GM18909 (cell line): Measurements from ENCODE around the gene HTR4.

Experiments used
- ATAC-seq: cut with Tn5 transposase; IDR thresholded peaks from one replicate; pipeline ENCODE4 v1.9.1; 2021; ENCODE audit warnings: mild to moderate bottlenecking; ENCODE audit not compliant: unreplicated experiment, poor library complexity

HTR4 gene

DNA sequence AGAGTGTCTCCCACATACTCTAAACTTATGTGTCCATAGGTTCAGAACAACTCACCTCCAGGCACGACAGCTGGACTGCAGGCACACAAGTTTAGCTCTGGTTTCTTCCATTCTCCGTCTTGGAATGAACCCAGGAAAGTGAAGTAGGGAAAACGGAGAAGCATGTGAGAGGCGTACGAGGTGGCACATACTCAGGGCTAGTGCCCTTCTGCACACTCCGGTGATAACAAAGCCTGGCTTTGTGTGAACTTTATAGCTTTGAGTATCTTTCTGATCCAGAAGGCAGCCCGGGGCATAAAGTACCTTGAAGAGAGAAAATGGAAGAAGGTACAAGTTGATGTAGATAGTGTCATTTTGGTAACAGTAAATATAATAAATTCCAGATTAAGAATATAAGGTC, 11.1 kb upstream of the HTR4 start:
- no peak for ATAC-seq

DNA sequence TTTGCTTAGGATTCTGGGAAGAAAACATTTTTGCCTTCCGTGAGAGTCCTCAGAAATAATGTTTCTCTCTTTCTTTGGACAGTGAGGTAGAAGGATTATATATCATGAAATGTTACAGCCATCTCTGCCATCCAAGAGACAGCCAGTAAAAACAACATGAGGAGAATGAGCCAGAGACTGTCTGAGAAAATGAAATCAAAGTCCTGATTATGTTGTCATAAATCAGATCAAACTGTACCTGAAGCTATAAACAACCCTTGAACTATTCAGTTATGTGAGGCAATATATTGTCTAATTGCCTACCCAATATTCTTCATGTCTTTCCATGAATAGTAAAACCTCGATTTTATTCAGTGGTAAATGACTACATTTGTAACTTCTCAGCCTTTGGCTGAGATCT, 9.2 kb upstream of the HTR4 start:
- ATAC-seq = no peak

DNA sequence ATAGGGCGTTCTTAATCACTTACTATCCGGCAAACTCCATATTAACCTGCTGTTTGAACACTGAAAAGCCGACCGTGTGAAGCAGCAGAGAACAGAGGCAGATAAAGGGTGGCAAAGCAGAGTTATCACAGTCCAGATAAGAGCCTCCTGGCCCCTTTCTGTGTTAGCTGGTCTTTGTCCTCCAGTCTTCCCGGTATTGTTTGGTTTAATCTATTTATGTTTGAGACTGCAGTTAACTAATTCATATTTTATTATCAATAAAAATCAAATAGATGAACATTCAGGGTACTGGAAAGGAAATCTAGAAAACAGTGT, 6.0 kb upstream of the HTR4 start:
- ATAC-seq = no peak

DNA sequence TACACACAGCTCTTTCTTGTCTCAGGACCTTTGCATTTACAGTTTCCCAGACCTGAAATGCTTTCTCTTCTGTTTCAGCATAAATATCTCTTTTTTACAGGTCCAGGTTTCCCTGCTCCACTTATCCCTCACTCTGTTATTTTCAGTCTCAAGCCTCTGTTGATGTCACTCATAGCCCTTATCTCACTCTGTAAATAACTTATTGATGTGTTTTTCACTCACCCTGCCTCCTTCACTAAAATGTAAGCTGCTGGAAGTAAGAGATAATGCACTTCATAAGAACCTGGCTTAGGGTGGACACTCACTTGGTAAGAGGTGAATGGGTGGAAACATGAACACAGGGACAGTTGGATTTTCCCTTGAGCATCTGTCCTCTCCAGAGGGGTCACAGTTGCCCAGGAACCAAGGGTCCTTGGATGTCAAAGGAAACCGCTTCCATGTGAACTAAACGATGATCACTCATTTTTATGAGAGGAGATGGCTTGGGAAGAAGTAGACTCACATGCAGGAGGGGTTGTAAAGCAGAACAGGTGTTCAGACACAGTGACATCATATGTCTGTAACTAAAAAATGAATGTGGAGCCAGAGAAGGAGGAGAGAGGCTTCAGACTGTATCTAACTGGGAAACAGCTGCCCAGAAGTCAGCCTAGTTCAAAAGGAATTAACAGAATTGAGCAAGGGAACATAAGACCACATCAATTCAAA, 5.5 kb upstream of the HTR4 start:
- no peak for ATAC-seq

DNA sequence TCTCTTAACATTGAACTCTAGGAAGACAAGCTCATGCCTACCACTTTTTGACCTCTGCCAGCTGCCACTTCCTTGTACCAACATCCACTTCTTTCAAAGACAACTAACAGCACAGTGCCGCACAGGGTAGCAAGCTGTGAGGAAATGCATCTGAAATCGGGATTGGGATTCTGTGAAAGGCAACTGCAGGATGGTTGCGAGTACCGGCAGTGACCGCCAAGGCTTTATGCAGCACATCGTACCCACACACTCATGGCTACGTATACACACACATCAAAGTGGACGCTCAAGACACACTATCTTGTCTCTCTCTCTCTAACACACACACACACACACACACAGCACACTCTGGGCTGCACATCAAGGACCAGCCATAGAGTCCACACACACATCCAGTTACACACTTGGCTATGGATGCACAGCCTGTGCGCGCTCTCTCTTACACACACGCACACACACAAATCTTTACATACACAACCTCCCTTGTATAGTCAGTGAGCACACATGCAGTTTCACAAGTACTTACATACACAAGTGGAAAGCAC, 964 bp downstream of the HTR4 start:
- ATAC-seq = no peak

DNA sequence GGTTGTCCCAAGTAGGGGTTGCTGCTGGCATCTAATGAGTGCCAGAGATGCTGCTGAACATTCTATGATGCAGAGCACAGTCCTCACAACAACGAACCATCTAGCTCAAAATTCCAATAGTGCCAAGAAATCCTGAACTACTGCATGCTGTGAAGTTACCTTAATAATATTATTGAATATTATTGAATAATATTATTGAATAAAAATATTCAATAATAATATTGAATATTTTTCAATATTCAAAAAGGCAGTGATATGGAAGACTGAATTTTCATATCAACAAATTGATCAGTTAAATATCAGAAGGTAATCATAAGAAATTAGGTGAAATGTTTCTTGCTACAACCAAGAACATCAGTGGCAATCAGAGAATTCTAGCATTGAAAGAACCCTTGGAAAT, 2.8 kb downstream of the HTR4 start:
- no peak for ATAC-seq

DNA sequence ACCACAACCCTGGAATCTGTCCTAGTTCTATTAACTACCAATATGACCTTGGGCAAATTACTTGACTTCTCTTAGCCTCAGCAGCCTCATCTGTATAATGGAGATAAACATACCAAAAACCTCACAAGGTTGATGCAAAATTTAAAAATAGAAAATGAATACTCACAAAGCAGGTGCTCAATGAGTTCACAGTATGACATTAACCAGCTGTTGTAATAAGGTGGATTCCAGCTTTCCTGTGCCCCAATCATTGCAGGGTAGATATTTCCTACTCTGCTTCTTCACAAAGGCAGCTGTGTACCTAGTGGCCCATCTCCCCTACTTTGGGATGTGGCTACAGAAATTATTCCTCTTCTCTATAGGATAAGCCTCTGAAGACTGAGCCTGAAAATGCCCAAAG, 8.8 kb downstream of the HTR4 start:
- ATAC-seq = no peak

DNA sequence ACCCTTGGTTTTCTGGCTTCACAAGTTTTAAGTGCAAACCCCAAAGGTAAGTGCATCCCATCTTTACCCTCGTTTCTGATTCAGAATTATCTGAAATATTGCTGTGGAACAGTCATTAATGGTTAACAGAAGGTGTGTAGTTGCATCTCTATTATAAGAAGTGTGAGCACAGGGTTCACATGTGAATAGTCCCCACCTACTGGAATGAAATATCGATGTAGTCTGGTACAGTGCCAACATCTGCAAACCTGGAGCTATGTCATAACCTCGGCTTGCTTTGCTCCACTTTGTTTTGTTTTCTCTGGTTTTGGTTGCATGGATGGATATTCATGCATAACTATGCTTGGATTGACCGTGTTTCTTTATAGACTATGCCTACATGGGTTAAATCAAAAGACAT, 12.6 kb downstream of the HTR4 start:
- no peak for ATAC-seq

DNA sequence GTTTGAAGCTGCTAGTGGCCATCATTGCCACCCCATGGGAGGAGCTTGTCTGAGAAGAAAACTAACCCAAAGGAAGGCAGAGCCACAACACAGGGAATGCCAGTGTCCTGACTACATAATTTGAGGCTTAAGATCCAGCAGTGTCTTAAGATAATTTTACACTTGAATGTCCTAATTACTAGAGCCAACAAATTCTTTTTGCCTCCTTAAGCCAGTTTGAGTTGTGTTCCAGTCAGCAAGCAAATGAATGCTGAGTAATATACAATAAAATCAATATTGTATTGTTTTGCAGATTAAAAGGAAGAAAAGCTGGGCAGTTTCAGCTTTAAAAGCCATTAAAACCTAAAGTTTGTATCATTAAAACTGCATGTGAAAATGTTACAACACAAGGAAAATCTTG, 13.9 kb downstream of the HTR4 start:
- ATAC-seq = no peak

DNA sequence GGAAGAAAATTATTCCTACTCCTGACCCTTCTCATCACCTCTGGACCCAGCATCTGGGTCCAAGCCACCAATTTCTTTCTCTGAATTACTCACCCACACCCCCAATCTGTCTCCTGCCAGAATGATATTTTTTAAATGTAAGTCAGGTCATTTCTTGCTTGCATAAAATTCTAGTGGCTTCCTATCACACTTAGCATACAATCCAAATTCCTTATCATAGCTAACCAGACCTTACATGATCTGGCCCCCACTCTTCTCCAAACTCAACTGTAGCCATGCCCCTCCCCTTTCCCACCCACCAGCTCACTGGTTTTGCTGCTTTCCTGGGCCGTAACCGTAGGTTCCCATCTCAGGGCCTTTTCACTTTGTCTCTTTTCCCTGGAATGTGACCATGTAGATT, 15.2 kb downstream of the HTR4 start:
- ATAC-seq = no peak

DNA sequence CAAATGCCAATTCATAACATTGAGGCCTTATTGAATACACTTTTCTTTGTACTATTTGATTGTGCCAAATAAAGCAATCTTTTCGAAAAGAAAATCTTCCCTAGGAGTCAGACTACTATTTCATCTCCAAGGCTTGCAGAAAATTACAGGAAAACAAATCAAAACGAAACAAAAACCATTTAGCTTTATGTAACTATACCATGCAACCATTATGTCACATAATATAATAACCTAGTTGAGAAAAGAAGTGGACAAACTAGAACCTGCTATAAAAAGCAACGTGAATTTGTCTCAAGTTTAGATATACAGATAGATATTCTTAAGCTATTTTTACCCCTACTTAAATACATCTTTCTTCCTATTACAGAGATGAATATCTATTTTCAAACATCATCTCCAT, 18.0 kb downstream of the HTR4 start:
- ATAC-seq = no peak

DNA sequence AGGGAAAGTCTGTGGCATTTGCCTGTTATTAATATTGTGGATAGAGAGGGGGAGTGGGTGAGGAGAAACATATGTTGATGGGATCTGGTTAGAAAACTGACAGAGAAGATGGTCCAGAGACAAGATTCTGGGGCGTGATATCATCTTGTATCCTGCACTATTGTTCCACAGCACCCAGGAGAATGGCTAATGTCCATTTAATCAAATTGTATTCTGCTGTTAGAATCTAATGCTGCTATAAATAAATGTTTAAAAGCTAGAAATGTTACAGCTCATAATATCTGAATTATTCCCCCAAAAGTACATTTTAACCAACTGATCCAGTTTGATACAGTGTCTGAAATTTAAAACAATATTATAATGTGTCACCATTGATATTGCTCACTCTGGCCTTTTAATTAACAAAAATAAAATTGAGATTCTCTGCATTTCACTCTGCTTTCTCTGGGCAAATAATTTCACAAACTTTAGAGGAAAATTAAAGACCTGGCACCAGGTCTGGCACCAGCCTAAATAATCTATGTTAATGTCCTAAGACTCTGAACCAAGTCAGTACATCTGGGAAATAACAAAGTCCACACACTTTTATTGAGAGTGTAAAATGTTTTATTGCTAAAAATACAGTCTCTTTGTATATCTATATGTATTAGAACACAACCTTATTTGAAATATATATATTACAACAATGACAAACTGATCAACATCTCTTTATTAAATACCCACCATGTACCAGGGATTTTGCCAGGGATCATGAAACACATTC, 18.8 kb downstream of the HTR4 start:
- no peak for ATAC-seq

DNA sequence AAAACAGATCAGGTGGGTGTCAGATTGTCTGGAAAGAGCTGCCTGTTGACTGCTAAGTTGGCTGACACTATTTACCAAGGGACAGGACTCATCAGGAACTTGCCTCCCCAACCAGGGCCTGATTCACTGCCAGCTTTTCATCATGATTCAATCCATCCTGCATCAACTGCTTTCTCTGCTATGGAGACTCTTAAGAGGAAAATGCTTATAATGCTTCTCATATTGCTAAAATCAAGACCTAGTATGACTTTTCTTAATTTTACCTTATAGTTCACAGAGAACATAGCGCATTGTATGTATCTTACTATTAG, 21.3 kb downstream of the HTR4 start:
- ATAC-seq = no peak

DNA sequence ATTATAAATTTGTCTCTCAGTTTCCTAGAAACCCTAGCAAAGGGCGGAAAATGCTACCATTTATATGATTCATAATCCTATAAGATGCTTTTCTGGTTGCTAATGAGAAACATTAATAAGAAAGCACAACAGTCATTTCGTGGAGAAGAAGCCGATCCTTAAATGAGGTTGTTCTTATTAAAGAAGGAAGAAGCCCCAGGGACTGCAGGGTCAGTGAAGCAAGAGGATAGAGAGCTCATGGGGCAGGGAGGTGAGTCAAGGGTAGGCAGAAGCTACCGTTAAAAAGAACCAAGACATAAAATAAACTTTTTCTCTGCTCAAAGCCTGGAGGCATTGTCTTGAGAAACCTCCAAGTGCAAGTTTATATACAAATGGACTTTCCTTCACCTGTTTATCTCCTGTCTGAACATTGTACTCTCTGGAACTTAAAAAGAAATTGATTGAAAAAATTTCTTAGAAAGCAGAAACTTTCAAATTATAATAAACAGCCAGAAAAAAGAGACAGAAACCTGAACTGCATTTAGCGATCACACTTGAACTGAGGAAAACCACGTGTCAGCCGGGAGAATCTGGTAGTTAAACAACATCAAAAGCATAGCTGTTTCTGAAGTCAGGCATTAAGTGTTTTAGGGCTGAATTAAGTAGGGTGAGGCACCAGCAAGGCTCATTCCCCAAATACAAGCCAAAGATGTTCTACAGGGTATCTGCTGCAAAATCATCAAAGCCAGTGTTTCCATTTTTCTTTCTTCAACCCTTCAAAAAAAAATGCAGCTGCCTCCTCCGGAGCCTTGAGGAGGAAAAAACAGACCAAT, 21.9 kb downstream of the HTR4 start:
- ATAC-seq = no peak

DNA sequence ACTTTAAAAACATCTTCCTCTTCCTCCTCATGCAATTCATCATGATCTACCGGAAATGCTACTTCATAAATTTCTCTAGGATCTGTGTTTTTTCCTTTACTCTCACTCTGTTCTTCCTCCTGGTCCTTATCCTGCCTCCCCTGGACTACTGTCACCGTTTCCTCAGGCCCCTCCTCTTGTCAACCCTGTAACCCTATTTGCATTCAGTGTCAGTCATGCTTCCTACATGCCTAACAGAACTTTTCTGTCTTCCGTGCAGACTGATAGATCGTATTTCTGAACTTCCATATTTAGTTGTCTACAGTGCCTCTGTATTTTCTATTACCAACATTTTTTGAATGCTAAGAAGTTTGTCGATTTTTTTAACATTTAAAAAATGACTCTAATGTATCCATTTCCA, 27.3 kb downstream of the HTR4 start:
- ATAC-seq = no peak

DNA sequence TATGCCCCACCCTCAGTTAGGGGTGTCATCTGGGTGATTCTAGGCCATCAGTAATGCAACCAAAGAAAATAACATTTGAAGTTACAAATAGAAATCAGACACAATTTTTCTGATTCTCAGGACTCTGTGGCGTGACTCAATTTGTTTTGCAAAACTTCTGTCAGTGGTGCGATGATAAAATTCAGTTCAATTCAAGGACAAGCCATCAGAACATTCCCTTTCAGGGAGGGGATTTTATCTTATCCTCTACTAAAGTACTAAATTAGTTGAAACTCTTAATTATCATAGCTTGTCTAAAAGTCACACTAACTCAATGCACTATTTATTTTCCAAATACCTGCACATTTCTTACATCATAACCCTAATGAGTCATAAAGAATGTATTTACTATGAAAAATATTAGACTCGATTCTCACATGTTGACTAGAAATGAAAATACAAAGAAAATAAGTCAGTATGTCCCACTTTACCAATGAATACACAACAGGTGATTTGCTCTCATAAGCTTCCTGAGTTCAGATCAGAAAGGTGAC, 28.2 kb downstream of the HTR4 start:
- ATAC-seq = no peak

DNA sequence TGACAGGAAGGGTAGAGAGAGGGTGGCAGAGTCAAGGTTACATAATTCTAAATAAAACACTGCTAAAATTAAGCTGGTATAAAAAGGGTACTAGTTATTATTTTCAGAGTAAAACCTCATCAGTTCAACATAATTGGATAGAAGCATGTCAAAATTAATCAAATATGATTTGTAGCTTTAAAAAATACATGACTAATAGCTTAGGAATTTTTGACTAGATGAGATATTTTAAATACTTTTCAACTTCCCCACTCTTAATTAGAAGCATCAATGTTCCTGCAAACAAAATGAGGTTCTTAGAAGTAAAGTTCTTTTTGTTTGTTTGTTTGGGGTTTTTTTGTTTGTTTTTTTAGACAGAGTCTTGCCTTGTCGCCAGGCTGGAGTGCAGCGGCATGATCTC, 29.1 kb downstream of the HTR4 start:
- ATAC-seq = no peak

DNA sequence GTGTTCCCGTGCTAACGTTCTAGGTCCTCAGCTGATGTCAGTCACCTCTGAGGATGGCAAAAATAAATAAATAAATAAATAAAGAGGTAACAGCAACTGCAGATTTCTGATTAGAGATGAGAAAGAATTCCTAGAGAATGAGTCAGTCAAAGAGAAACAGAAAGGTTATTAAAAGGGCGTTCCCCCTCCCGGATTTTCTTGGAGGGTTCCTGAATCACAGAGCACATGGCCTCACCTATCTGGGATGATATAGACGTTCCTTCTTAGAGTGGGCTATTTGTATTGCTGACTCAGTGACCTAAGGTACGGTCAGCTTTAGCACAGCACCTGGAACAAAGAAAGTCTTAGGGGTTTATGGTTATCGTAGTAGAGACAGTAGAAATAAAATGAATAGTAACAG, 30.6 kb downstream of the HTR4 start:
- ATAC-seq = no peak

DNA sequence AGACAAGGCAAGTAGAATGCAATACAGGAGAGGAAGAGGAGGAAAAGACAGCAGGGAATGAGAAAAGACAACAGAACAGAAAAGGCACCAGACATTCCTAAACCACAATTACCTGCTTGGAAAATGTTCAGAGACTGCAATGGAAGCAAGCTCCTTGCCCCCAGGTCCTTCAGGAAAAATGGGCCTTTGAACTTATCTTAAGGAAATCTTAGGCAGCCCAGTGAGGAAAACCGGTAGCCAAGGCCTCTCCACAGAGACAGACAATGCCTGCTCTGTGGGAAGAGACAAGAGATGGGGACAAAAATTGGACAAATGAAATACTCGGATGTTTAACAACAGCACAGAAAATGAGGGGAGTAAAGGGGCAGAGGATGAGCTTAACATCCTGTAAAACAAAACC, 31.2 kb downstream of the HTR4 start:
- ATAC-seq = no peak

DNA sequence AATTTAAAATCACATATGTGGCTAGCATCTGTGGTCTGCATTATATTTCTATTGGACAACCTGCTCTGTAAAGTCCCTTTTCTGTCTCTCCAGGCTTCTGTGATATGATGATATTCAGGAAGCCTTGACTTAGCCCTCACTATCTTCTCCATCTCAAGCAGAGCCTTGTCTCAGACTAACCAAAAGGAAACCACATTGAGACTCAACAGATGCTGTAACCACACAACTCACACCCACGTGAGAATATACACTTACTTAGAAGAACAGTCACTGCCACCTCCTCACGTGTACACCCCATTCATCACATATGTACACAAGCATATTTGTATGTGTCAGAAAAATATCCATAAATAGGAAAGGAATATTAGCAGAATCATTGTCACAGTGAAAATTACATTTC, 33.6 kb downstream of the HTR4 start:
- peak; percentile 88 for ATAC-seq

DNA sequence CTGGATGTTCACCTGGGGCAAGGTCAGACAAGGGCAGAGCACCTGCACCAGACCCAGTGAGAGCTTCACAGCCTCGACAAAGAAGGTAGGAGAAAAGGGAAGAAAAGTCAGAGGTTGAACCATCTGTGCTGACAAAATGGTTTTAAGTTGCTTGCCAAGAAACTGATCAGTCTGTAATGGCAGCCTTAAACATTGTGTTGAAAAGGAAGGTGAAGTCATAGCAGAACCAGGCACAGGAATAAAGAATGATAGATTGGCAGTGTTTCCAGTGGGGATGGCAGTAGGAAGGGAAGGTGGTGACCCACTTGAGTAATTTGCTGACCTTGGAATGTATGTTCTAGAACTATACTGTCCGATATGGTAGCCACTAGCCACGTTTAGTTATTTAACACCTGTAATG, 34.2 kb downstream of the HTR4 start:
- ATAC-seq = no peak
